ENCODE results near the gene HOXA4. TPM values are rescaled to one million over a fixed set of nuclear protein-coding genes. Genes with fewer than 3 reads are reported as not detected.

HOXA4 gene
- total RNA-seq, 1 experiment from 2014 or later, result not detected

DNA sequence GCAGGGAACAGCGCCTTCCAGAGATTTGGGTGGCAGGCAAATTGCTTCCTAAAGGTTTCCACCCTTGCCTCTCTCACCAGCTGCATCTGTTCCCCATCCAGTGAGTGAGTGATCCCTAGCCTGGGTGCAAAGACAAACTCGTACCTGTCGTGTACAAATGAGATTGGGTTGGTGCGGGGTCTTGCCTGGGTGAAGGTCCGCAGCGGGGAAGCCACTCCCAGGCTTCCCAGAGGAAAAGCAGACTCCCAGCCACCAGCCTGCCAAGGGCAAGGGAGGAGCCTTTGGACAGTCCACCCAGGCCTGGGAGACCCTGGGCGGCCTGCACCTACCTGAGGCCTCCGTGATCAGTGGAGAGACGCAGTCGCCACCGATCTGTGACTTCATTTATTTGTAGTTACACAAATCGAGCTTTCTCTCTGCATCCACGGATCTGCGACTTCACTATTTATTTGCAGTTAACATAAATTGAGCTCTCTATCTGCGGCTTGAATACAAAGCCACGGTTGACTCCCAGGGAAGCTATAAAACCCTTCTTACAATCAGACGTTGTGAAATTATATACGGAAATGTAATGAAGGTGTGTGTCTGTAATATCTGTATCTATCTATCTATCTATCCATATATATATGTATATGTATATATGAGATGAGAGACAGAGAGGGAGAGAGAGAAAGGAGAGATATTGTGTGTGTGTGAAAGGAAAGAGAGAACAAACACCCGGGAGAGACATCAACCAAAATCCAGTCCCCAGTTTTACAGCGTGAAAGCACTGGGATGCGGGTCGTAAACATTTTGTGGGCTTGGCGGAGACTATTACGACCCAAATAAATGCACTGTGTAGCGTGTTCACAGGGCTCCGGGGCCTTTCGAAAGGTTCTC lies 28.9 kb upstream of the HOXA4 start (continued):
- TF ChIP-seq, protein P1, sequence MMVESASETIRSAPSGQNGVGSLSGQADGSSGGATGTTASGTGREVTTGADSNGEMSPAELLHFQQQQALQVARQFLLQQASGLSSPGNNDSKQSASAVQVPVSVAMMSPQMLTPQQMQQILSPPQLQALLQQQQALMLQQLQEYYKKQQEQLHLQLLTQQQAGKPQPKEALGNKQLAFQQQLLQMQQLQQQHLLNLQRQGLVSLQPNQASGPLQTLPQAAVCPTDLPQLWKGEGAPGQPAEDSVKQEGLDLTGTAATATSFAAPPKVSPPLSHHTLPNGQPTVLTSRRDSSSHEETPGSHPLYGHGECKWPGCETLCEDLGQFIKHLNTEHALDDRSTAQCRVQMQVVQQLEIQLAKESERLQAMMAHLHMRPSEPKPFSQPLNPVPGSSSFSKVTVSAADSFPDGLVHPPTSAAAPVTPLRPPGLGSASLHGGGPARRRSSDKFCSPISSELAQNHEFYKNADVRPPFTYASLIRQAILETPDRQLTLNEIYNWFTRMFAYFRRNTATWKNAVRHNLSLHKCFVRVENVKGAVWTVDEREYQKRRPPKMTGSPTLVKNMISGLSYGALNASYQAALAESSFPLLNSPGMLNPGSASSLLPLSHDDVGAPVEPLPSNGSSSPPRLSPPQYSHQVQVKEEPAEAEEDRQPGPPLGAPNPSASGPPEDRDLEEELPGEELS (CRISPR knock-in tag; IDR thresholded peaks at IDR 0.05), result no peak
- TF ChIP-seq, protein P2, sequence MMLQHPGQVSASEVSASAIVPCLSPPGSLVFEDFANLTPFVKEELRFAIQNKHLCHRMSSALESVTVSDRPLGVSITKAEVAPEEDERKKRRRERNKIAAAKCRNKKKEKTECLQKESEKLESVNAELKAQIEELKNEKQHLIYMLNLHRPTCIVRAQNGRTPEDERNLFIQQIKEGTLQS (CRISPR knock-in tag; conservative IDR thresholded peaks at IDR 0.05), result no peak
- TF ChIP-seq ZNF317 (CRISPR knock-in tag; IDR thresholded peaks at IDR 0.05; ENCODE audit: borderline replicate concordance, low read depth) (no peak), GTF2I (CRISPR knock-in tag; conservative IDR thresholded peaks at IDR 0.05) (no peak), ZNF423 (CRISPR knock-in tag; IDR thresholded peaks at IDR 0.05) (no peak)

DNA sequence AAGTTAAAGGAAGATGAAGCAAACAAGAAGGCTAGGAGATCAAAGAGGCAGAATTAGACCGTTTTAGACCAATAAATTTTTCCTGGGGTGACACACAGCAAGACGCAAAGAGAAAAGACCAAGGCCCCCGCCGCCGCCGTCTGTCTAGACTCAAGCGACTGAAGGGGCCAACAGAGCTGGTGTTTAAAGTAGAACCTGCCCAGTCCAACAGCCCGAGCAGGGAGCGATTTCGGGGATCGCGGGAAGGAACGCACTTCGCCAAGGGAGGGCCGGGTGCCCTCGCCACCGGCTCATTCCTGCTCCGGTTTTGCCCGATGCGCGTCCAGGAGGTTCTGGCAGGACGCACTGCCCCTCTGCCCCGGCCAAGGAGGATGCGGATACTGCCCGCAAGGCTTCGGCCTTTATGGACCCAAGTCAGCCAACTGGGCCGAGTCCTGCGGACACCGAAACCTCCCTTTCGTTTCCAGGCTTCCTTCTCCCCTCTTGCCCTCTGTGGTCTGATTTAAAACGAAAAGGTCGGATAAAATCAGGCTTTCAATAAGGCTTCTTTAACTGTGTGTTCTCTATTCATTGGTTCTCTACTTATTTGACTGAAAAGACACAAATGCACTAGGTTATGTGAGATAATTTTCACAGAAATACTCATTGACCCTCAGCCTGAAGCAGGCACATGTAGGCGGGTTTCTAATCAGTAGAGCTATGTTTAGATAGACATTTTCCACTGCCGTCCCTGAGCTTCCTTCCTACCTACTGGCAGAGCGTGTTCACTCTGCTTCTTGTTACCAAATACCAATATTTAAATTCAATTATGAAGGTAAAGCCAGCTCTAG lies 28.1 kb upstream of the HOXA4 start:
- no peak overlapping the region for H3K27ac Mint-ChIP-seq
- DNase-seq (ENCODE audit: low spot score) (no peak), ATAC-seq (no peak)
- ChIA-PET POLR2A (interaction anchor here (0.6 kb wide), 1 partner anchor 62 kb away, joined by 3 read pairs; no protein-coding TSS in a partner anchor), CTCF (interaction anchor here (0.8 to 1.0 kb wide), 4 partner anchors 8 to 789 kb away, joined by 3 read pairs; no protein-coding TSS in a partner anchor)
- TF ChIP-seq, protein P3, sequence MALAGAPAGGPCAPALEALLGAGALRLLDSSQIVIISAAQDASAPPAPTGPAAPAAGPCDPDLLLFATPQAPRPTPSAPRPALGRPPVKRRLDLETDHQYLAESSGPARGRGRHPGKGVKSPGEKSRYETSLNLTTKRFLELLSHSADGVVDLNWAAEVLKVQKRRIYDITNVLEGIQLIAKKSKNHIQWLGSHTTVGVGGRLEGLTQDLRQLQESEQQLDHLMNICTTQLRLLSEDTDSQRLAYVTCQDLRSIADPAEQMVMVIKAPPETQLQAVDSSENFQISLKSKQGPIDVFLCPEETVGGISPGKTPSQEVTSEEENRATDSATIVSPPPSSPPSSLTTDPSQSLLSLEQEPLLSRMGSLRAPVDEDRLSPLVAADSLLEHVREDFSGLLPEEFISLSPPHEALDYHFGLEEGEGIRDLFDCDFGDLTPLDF (CRISPR knock-in tag; IDR thresholded peaks at IDR 0.05), result no peak
- TF ChIP-seq, protein P4, sequence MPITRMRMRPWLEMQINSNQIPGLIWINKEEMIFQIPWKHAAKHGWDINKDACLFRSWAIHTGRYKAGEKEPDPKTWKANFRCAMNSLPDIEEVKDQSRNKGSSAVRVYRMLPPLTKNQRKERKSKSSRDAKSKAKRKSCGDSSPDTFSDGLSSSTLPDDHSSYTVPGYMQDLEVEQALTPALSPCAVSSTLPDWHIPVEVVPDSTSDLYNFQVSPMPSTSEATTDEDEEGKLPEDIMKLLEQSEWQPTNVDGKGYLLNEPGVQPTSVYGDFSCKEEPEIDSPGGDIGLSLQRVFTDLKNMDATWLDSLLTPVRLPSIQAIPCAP (CRISPR knock-in tag; IDR thresholded peaks at IDR 0.05), result no peak
- TF ChIP-seq, protein P5, sequence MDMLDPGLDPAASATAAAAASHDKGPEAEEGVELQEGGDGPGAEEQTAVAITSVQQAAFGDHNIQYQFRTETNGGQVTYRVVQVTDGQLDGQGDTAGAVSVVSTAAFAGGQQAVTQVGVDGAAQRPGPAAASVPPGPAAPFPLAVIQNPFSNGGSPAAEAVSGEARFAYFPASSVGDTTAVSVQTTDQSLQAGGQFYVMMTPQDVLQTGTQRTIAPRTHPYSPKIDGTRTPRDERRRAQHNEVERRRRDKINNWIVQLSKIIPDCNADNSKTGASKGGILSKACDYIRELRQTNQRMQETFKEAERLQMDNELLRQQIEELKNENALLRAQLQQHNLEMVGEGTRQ (CRISPR knock-in tag; IDR thresholded peaks at IDR 0.05), result no peak
- TF ChIP-seq, protein P6, sequence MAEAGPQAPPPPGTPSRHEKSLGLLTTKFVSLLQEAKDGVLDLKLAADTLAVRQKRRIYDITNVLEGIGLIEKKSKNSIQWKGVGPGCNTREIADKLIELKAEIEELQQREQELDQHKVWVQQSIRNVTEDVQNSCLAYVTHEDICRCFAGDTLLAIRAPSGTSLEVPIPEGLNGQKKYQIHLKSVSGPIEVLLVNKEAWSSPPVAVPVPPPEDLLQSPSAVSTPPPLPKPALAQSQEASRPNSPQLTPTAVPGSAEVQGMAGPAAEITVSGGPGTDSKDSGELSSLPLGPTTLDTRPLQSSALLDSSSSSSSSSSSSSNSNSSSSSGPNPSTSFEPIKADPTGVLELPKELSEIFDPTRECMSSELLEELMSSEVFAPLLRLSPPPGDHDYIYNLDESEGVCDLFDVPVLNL (CRISPR knock-in tag; IDR thresholded peaks at IDR 0.05; ENCODE audit: borderline replicate concordance, low read depth), result no peak
- TF ChIP-seq ZNF121 (CRISPR knock-in tag; IDR thresholded peaks at IDR 0.05) (no peak), TEAD4 (CRISPR knock-in tag; IDR thresholded peaks at IDR 0.05) (no peak)
- H3K27me3 Mint-ChIP-seq (ENCODE audit: low read depth), result peaks cover 100% of the 10 kb centered on the region
- H3K4me1 Mint-ChIP-seq, result peaks cover 10% of the 10 kb centered on the region
- H3K36me3 Mint-ChIP-seq, result peaks cover 3% of the 10 kb centered on the region
- no peaks in the 10 kb centered on the region for H3K9me3 Mint-ChIP-seq
- H3K4me3 Mint-ChIP-seq, result no peak overlapping the region

DNA sequence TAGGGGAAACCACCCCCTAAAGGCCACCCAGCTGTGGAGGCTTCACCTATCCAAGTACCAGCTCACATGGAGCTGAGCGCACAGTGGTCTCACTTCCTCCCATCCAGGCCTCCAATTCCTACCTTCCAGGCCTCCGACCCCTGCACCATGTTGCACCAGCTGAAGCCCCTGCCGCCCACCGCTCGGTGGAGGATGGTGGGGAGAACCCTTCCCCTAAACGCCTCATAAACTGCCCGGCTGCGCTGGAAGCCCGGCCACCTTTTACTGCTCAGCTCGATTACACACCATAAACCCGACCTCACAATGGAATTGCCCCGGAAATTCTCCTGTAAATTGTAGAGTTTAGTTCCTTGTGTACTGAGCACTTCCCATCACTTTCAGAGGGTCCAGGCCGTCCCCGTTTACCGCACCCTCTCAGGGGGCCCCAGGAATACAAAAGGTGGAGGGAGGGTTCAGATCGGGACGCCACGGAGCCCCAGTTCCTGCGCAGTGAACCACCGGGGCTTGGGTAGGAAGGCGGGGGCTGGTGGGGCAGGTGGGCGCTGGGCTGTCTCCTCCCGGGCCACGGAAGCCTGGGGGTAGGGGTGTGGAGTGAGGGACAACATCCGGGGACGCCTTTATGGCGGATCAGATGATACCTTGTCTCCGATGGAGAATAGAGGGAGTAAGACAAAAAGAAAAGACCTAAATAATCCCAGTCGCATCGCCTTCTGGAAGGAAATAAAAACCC lies 27.3 kb upstream of the HOXA4 start:
- Mint-ChIP-seq H3K4me3 (no peak overlapping the region), H3K9me3 (no peaks in the 10 kb centered on the region), H3K4me1 (peaks cover 10% of the 10 kb centered on the region), H3K27ac (no peak overlapping the region), H3K27me3 (ENCODE audit: low read depth) (peaks cover 100% of the 10 kb centered on the region), H3K36me3 (peaks cover 3% of the 10 kb centered on the region)
- DNase-seq (ENCODE audit: low spot score) (no peak), ATAC-seq (no peak)
- ChIA-PET CTCF (interaction anchor here (1.4 to 1.5 kb wide), 2 partner anchors 15 to 788 kb away, joined by 3 to 8 read pairs; partner anchors contain the start of gene HOXA5), POLR2A (interaction anchor here (0.6 kb wide), 1 partner anchor 61 kb away, joined by 3 read pairs; no protein-coding TSS in a partner anchor)
- TF ChIP-seq, protein P7, sequence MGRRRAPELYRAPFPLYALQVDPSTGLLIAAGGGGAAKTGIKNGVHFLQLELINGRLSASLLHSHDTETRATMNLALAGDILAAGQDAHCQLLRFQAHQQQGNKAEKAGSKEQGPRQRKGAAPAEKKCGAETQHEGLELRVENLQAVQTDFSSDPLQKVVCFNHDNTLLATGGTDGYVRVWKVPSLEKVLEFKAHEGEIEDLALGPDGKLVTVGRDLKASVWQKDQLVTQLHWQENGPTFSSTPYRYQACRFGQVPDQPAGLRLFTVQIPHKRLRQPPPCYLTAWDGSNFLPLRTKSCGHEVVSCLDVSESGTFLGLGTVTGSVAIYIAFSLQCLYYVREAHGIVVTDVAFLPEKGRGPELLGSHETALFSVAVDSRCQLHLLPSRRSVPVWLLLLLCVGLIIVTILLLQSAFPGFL (CRISPR knock-in tag; IDR thresholded peaks at IDR 0.05; ENCODE audit: borderline replicate concordance), result no peak
- TF ChIP-seq, protein P8, sequence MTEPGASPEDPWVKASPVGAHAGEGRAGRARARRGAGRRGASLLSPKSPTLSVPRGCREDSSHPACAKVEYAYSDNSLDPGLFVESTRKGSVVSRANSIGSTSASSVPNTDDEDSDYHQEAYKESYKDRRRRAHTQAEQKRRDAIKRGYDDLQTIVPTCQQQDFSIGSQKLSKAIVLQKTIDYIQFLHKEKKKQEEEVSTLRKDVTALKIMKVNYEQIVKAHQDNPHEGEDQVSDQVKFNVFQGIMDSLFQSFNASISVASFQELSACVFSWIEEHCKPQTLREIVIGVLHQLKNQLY (CRISPR knock-in tag; IDR thresholded peaks at IDR 0.05), result no peak
- no peak for TF ChIP-seq RORB (CRISPR knock-in tag; IDR thresholded peaks at IDR 0.05)

Measured in WTC11 (cell line).